B cell (primary cell): Measurements from ENCODE around the gene BOC. TPM values are rescaled to one million over a fixed set of nuclear protein-coding genes. Genes with fewer than 3 reads are reported as not detected.

Experiments
- ATAC-seq: fragments of 200-7000 bp; cut with Tn5 transposase; one replicate; pipeline ENCODE4 v1.10.0; 2021; ENCODE audit warnings: low read depth, mild to moderate bottlenecking, moderate number of reproducible peaks, moderate library complexity
- CTCF ChIA-PET: fragments of 350-600 bp; sonication (Branson Sonifier 250); formaldehyde crosslinking; loops from one replicate; lab custom pipeline; 2021; ENCODE audit warnings: antibody characterized with exemption, inconsistent platforms; lab: Charles Lee
- POLR2A ChIA-PET: fragments of 350-600 bp; sonication (Branson Sonifier 250); formaldehyde crosslinking; loops from one replicate; lab custom pipeline; 2021; ENCODE audit warnings: antibody characterized with exemption; lab: Charles Lee
- DNase-seq: peaks from one replicate; pipeline ENCODE4 v3.0.0; 2013
- H2AFZ ChIP-seq: 2 replicates; pipeline ENCODE4 v1.6.1; 2012; ENCODE audit warnings: mild to moderate bottlenecking, low read depth, low read length; ENCODE audit not compliant: insufficient read depth, poor library complexity, severe bottlenecking
- H3K27ac ChIP-seq, 2 donors: 1 replicate in 1 of 2; 2 replicates in 1 of 2; pipeline ENCODE4 v1.5.1; 2012 to 2013; ENCODE audit warnings: low read length in 2 of 2, mild to moderate bottlenecking in 2 of 2, moderate library complexity in 1 of 2
- H3K27me3 ChIP-seq, 4 experiments: fragments of 200-600 bp in 1 of 4; sonication (generic) in 1 of 4; replicated peaks in 1 of 4; 1 replicate in 2 of 4; 2 replicates in 2 of 4; pipeline versions ENCODE4 v1.6.1 to v1.7.0; 2013 to 2016; ENCODE audit warnings: low read length in 3 of 4, mild to moderate bottlenecking in 2 of 4, mixed read lengths in 1 of 4, moderate library complexity in 1 of 4; ENCODE audit not compliant: insufficient read depth in 4 of 4, control insufficient read depth in 3 of 4; ENCODE audit errors: control extremely low read depth in 1 of 4
- H3K36me3 ChIP-seq, 2 experiments: replicated peaks in 1 of 2; 1 replicate in 1 of 2; 2 replicates in 1 of 2; pipeline versions ENCODE4 v1.6.1 to v1.7.1; 2013; ENCODE audit warnings: low read length in 1 of 2; ENCODE audit not compliant: insufficient read depth in 2 of 2, control insufficient read depth in 1 of 2; ENCODE audit errors: control extremely low read depth in 1 of 2, extremely low read depth in 1 of 2
- H3K4me1 ChIP-seq, 2 donors: fragments of 200-600 bp in 1 of 2; sonication (generic) in 1 of 2; 1 replicate in 1 of 2; 2 replicates in 1 of 2; pipeline versions ENCODE4 v1.5.1 to v1.6.1; 2013 to 2017; ENCODE audit warnings: low read length in 2 of 2; ENCODE audit not compliant: control insufficient read depth in 2 of 2, insufficient read depth in 2 of 2
- H3K4me2 ChIP-seq: replicated peaks from 2 replicates; pipeline ENCODE3; 2012; ENCODE audit warnings: mild to moderate bottlenecking, low read depth, low read length; ENCODE audit not compliant: poor library complexity, severe bottlenecking
- H3K4me3 ChIP-seq, 5 experiments: fragments of 200-600 bp in 1 of 5; sonication (generic) in 1 of 5; 1 replicate in 3 of 5; 2 replicates in 2 of 5; pipeline versions ENCODE4 v1.5.1 to v1.7.0; 2011 to 2016; ENCODE audit warnings: low read length in 4 of 5, mild to moderate bottlenecking in 4 of 5, low read depth in 2 of 5, control low read depth in 1 of 5, moderate library complexity in 1 of 5; ENCODE audit not compliant: insufficient read depth in 1 of 5; ENCODE audit errors: control extremely low read depth in 1 of 5, extremely low read depth in 1 of 5
- H3K79me2 ChIP-seq: fragments of 200-600 bp; sonication (generic); one replicate; pipeline ENCODE4 v1.6.0; 2016; ENCODE audit warnings: low read length; ENCODE audit not compliant: control insufficient read depth, insufficient read depth
- H3K9ac ChIP-seq: fragments of 200-600 bp; sonication (generic); 2 replicates; pipeline ENCODE4 v1.6.1; 2017; ENCODE audit warnings: mild to moderate bottlenecking, low read length, moderate library complexity
- H3K9me3 ChIP-seq, 3 donors: one replicate each; pipeline versions ENCODE4 v1.6.1 to v1.7.1; 2013; ENCODE audit warnings: low read length in 2 of 3; ENCODE audit not compliant: control insufficient read depth in 2 of 3, insufficient read depth in 1 of 3; ENCODE audit errors: control extremely low read depth in 1 of 3
- H4K20me1 ChIP-seq: 2 replicates; pipeline ENCODE4 v1.6.0; 2012; ENCODE audit warnings: mild to moderate bottlenecking, low read length; ENCODE audit not compliant: insufficient read depth, control insufficient read depth, poor library complexity, severe bottlenecking
- H3K27ac Mint-ChIP-seq: one replicate; pipeline ENCODE4 v1.8.0; 2021; ENCODE audit warnings: mixed read lengths
- H3K27me3 Mint-ChIP-seq: one replicate; pipeline ENCODE4 v1.8.0; 2021; ENCODE audit warnings: mixed read lengths
- H3K4me1 Mint-ChIP-seq: one replicate; pipeline ENCODE4 v1.8.0; 2021; ENCODE audit warnings: mixed read lengths
- H3K4me3 Mint-ChIP-seq: one replicate; pipeline ENCODE4 v1.8.0; 2021; ENCODE audit warnings: mixed read lengths
- H3K9me3 Mint-ChIP-seq: one replicate; pipeline ENCODE4 v1.8.0; 2022; ENCODE audit warnings: mixed read lengths; ENCODE audit not compliant: insufficient read depth
- CTCF ChIP-seq: fragments of 200-600 bp; IDR thresholded peaks from one replicate; pipeline ENCODE4 v1.8.0; 2022; ENCODE audit warnings: antibody characterized with exemption, mild to moderate bottlenecking
- EZH2 ChIP-seq: IDR thresholded peaks from 2 replicates; pipeline ENCODE4 v1.6.1; 2012; ENCODE audit warnings: borderline replicate concordance, low read depth, mild to moderate bottlenecking, moderate library complexity, low read length; ENCODE audit not compliant: insufficient read depth, poor library complexity, severe bottlenecking
- WGBS: methylation state at CpG from one replicate; pipeline ENCODE4 v1.1.5; 2013; ENCODE audit warnings: missing lambda C conversion rate; ENCODE audit not compliant: insufficient coverage; 5-methylcytosine and 5-hydroxymethylcytosine counted together
- intact Hi-C: fragments of 100-400 bp; cut with micrococcal nuclease; formaldehyde crosslinking; loops from one replicate; pipeline ENCODE4 v1.10.0; 2022
- polyA plus RNA-seq: library from polyadenylated mRNA; depleted of rRNA; stranded (reverse); fragments of >200 nt; gene quantifications from 2 replicates; pipeline ENCODE4 v1.2.3, GENCODE V29; 2012
- total RNA-seq, 2 donors: library from RNA; stranded (reverse); fragments of 120-200 nt in 1 of 2; gene quantifications; 1 replicate in 1 of 2; 2 replicates in 1 of 2; pipeline versions ENCODE4 v1.2.3 to v1.2.4, GENCODE V29; 2013 to 2022

BOC gene
- total and polyA plus RNA-seq, 2 donors (not counting 1 experiment from before 2014, with no cell fraction given), result 0.12 to 2.0 TPM

GRCh38 chr3:113274425-113275257 lies 63.3 kb downstream of the BOC start:
- no peaks in the 10 kb centered on the region for H3K9me3 Mint-ChIP-seq
- intact Hi-C loops, result no loop called here
- ChIA-PET POLR2A (no interaction called here), CTCF (interaction anchor here (1.4 to 3.3 kb wide), 2 partner anchors 14 to 139 kb away, joined by 3 to 18 read pairs; no protein-coding TSS in a partner anchor)
- Histone ChIP-seq H3K27ac (no peak overlapping the region), H3K4me1 (peaks cover 28 to 38% of the 10 kb centered on the region in 2 donors), H3K4me3 (no peak overlapping the region), H2AFZ (no peak overlapping the region), H3K36me3 (no peaks in the 10 kb centered on the region), H3K9ac (no peak overlapping the region), H3K9me3 (peaks cover 0 to 2% (median 0%) of the 10 kb centered on the region in 3 donors), H3K4me2 (no peak overlapping the region), H3K27me3 (no peaks in the 10 kb centered on the region), H4K20me1 (no peaks in the 10 kb centered on the region), H3K79me2 (no peaks in the 10 kb centered on the region)
- no peak overlapping the region for H3K27ac Mint-ChIP-seq
- no peaks in the 10 kb centered on the region for H3K27me3 Mint-ChIP-seq
- H3K4me1 Mint-ChIP-seq, result peaks cover 36% of the 10 kb centered on the region
- no peak overlapping the region for H3K4me3 Mint-ChIP-seq
- no peak for ATAC-seq
- TF ChIP-seq CTCF (no peak), EZH2 (no peak)
- over 99% methylated on average over 13 of the region's 20 CpGs for WGBS
- DNase-seq, result no peak

GRCh38 chr3:113275258-113275556 lies 63.9 kb downstream of the BOC start:
- H3K79me2 ChIP-seq, result no peaks in the 10 kb centered on the region
- CTCF ChIA-PET, result interaction anchor here (1.4 to 3.3 kb wide), 2 partner anchors 13 to 140 kb away, joined by 3 to 18 read pairs; no protein-coding TSS in a partner anchor
- no peaks in the 10 kb centered on the region for H3K27me3 Mint-ChIP-seq
- no peaks in the 10 kb centered on the region for H3K27me3 ChIP-seq
- peaks cover 0 to 2% (median 0%) of the 10 kb centered on the region in 3 donors for H3K9me3 ChIP-seq
- peaks cover 28 to 38% of the 10 kb centered on the region in 2 donors for H3K4me1 ChIP-seq
- POLR2A ChIA-PET, result no interaction called here
- TF ChIP-seq EZH2 (no peak), CTCF (no peak)
- DNase-seq (no peak), ATAC-seq (no peak)
- no peak overlapping the region for H3K4me3 ChIP-seq
- H2AFZ ChIP-seq, result no peak overlapping the region
- intact Hi-C loops, result no loop called here
- H3K4me1 Mint-ChIP-seq, result peaks cover 36% of the 10 kb centered on the region
- WGBS, result 100% methylated on average over 5 of the region's 6 CpGs
- no peak overlapping the region for H3K9ac ChIP-seq
- H3K27ac Mint-ChIP-seq, result no peak overlapping the region
- H3K4me2 ChIP-seq, result no peak overlapping the region
- H4K20me1 ChIP-seq, result no peaks in the 10 kb centered on the region
- H3K9me3 Mint-ChIP-seq, result no peaks in the 10 kb centered on the region
- no peak overlapping the region for H3K27ac ChIP-seq
- no peak overlapping the region for H3K4me3 Mint-ChIP-seq
- no peaks in the 10 kb centered on the region for H3K36me3 ChIP-seq
